BJ (cell line): Measurements from ENCODE around the gene TMOD2. TPM values are rescaled to one million over a fixed set of nuclear protein-coding genes. Genes with fewer than 3 reads are reported as not detected.

Experiments used
- CTCF ChIA-PET: fragments of 350-600 bp; formaldehyde crosslinking; extraction: SDS; loops from one replicate; lab custom pipeline; 2021; ENCODE audit warnings: antibody characterized with exemption, inconsistent platforms; lab: Yijun Ruan, JAX
- POLR2A ChIA-PET: fragments of 300-600 bp; sonication (Branson Sonifier 250); formaldehyde crosslinking; extraction: SDS; loops from one replicate; lab custom pipeline; 2021; ENCODE audit warnings: antibody characterized with exemption; lab: Charles Lee
- DNase-seq: peaks from one replicate; pipeline ENCODE4 v3.0.0-alpha.2; 2011; ENCODE audit warnings: low read depth
- H3K27me3 ChIP-seq: 2 replicates; pipeline ENCODE4 v1.6.0; 2011; ENCODE audit warnings: low read length; ENCODE audit not compliant: control insufficient read depth, insufficient read depth
- H3K36me3 ChIP-seq: 2 replicates; pipeline ENCODE4 v1.5.1; 2011; ENCODE audit warnings: low read length; ENCODE audit not compliant: control insufficient read depth, insufficient read depth
- H3K4me3 ChIP-seq: 2 replicates; pipeline ENCODE4 v1.5.1; 2011; ENCODE audit warnings: low read depth, mild to moderate bottlenecking, control low read depth, low read length
- CTCF ChIP-seq: IDR thresholded peaks from 2 replicates; pipeline ENCODE4 v1.5.1; 2011; ENCODE audit warnings: low read depth, mild to moderate bottlenecking, control low read depth, inconsistent platforms, low read length, moderate library complexity; ENCODE audit not compliant: insufficient read depth
- polyA plus RNA-seq: library from polyadenylated mRNA; depleted of rRNA; stranded (reverse); fragments of >200 nt; gene quantifications from 2 replicates; pipeline ENCODE4 v1.2.3, GENCODE V29; 2011

TMOD2 gene
- polyA plus RNA-seq, 1 experiment, result 1.1 TPM

GRCh38 chr15:51775967-51776816, 24.8 kb downstream of the TMOD2 start:
- ChIA-PET POLR2A (no interaction called here), CTCF (interaction anchor here (0.8 to 8.6 kb wide), 49 partner anchors 10 to 453 kb away, joined by 3 to 226 read pairs (median 5); partner anchors contain the start of genes DMXL2, LYSMD2 and SCG3)
- H3K27me3 ChIP-seq, result no peaks in the 10 kb centered on the region
- DNase-seq, result no peak
- TF ChIP-seq CTCF, result peak; percentile 72
- H3K36me3 ChIP-seq, result no peaks in the 10 kb centered on the region
- no peak overlapping the region for H3K4me3 ChIP-seq

- POLR2A ChIA-PET, result no interaction called here
- CTCF ChIA-PET, result interaction anchor here (0.7 to 8.6 kb wide), 49 partner anchors 10 to 457 kb away, joined by 3 to 226 read pairs (median 5); partner anchors contain the start of genes DMXL2 and LYSMD2
- Histone ChIP-seq H3K36me3 (no peaks in the 10 kb centered on the region), H3K27me3 (no peaks in the 10 kb centered on the region), H3K4me3 (no peak overlapping the region)
- peak; percentile 81 for TF ChIP-seq CTCF
- DNase-seq, result no peak
Measured at GRCh38 chr15:51776952-51777569, 25.7 kb downstream of the TMOD2 start.

DNA sequence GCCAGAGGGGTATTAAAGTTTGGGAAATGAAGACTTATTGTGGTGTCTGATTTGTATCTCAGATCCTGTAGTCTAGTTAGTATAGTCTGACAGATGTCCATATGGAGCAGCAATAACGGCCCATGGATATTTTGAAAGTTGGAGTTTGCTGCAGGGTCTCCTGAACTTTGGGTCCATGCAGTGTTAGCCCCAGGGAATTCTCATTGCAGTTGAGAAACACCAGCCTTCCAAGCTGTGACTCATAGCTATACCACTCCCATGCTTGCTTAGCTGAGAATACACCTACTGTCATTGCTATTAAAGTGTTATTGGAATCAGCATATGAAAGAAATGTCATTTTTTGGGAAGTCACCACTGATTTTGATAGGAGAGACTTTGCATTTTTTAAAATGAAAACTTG, 29.2 kb downstream of the TMOD2 start:
- CTCF ChIA-PET, result interaction anchor here (0.8 to 1.4 kb wide), 5 partner anchors 8 to 131 kb away, joined by 3 to 8 read pairs (median 4); no protein-coding TSS in a partner anchor
- no peak for TF ChIP-seq CTCF
- POLR2A ChIA-PET, result no interaction called here
- Histone ChIP-seq H3K4me3 (no peak overlapping the region), H3K36me3 (no peaks in the 10 kb centered on the region), H3K27me3 (no peaks in the 10 kb centered on the region)
- no peak for DNase-seq

- H3K4me3 ChIP-seq, result no peak overlapping the region
- H3K36me3 ChIP-seq, result no peaks in the 10 kb centered on the region
- H3K27me3 ChIP-seq, result no peaks in the 10 kb centered on the region
- ChIA-PET CTCF (interaction anchor here (1.4 kb wide), 2 partner anchors 12 to 131 kb away, joined by 5 to 8 read pairs; no protein-coding TSS in a partner anchor), POLR2A (no interaction called here)
- DNase-seq, result no peak
- TF ChIP-seq CTCF, result no peak
Measured at GRCh38 chr15:51781506-51781905, 30.1 kb downstream of the TMOD2 start.

DNA sequence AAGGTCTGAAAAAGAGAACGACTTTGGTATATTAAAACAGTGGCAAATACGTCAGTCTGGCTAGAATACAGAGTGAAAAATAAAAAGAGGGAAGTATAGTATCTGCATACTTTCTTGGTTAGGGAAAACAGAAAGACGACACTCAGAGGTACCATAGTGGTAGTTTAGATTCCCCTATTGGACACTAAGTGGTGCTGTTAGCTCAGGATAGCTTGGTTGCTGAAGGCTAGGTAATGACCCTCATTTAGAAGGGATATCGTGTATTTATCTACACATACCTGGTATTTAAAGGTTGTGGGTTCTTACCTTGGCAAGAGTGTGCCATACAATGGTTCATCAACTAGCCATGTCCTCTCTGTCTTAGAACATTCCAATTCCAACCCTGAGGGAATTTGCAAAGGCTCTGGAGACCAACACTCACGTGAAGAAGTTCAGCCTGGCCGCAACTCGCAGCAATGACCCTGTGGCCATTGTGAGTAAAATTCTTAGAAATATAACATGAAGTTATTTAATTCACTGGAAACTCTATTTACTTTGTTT, 31.0 kb downstream of the TMOD2 start:
- CTCF ChIA-PET, result interaction anchor here (0.5 to 3.5 kb wide), 2 partner anchors 95 to 132 kb away, joined by 3 to 9 read pairs; no protein-coding TSS in a partner anchor
- Histone ChIP-seq H3K4me3 (no peak overlapping the region), H3K27me3 (no peaks in the 10 kb centered on the region), H3K36me3 (no peaks in the 10 kb centered on the region)
- peak; percentile 23; the same call in 1 of the 2 replicates for TF ChIP-seq CTCF
- POLR2A ChIA-PET, result no interaction called here
- no peak for DNase-seq
